Activated naive CD4-positive, alpha-beta T cell treated with anti-CD3 and anti-CD28 coated beads, Interleukin-2, amount 50 U/mL, for 24 hours (primary cell): ENCODE results near the gene MRAP2.
"Not testable (repeated sequence)": the region's sequence is repeated elsewhere in the genome, so short reads cannot be mapped to it uniquely, and the experiment has no call there.

ENCODE experiments used
- H3K27ac Mint-ChIP-seq: one replicate; pipeline ENCODE4 v1.8.0; 2021; ENCODE audit warnings: mild to moderate bottlenecking, mixed read lengths
- H3K27me3 Mint-ChIP-seq: one replicate; pipeline ENCODE4 v1.8.0; 2021; ENCODE audit warnings: mixed read lengths
- H3K36me3 Mint-ChIP-seq: one replicate; pipeline ENCODE4 v1.8.0; 2021; ENCODE audit warnings: mixed read lengths
- H3K4me1 Mint-ChIP-seq: one replicate; pipeline ENCODE4 v1.8.0; 2021; ENCODE audit warnings: mixed read lengths
- H3K4me3 Mint-ChIP-seq: one replicate; pipeline ENCODE4 v1.8.0; 2021; ENCODE audit warnings: mild to moderate bottlenecking, mixed read lengths
- H3K9me3 Mint-ChIP-seq: one replicate; pipeline ENCODE4 v1.8.0; 2021; ENCODE audit warnings: mixed read lengths

MRAP2 gene

DNA sequence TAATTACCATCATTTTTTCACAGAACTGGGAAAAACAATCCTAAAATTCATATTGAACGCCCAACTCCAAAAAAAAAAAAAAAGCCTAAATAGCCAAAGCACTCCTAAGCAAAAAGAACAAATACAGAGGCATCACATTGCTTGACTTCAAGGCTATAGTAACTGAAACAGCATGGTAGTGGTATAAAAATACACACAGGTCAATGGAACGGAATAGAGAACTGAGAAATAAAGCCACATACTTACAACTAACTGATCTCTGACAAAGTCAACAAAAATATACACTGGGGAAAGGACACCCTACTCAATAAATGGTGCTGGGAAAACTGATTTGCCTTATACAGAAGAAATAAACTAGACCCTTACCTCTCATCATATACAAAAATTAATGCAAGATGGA lies 89.6 kb downstream of the MRAP2 start:
- no peak overlapping the region for H3K27ac Mint-ChIP-seq
- H3K27me3 Mint-ChIP-seq: no peaks in the 10 kb centered on the region
- H3K9me3 Mint-ChIP-seq: peaks cover 9% of the 10 kb centered on the region
- H3K4me3 Mint-ChIP-seq: no peak overlapping the region
- H3K36me3 Mint-ChIP-seq: peaks cover 33% of the 10 kb centered on the region
- no peaks in the 10 kb centered on the region for H3K4me1 Mint-ChIP-seq

GRCh38 chr6:84129588-84129987 lies 96.0 kb downstream of the MRAP2 start:
- not testable (repeated sequence) for H3K27me3 Mint-ChIP-seq, H3K27ac Mint-ChIP-seq, H3K4me3 Mint-ChIP-seq, H3K9me3 Mint-ChIP-seq, H3K4me1 Mint-ChIP-seq
- peaks cover 24% of the 10 kb centered on the region for H3K36me3 Mint-ChIP-seq

DNA sequence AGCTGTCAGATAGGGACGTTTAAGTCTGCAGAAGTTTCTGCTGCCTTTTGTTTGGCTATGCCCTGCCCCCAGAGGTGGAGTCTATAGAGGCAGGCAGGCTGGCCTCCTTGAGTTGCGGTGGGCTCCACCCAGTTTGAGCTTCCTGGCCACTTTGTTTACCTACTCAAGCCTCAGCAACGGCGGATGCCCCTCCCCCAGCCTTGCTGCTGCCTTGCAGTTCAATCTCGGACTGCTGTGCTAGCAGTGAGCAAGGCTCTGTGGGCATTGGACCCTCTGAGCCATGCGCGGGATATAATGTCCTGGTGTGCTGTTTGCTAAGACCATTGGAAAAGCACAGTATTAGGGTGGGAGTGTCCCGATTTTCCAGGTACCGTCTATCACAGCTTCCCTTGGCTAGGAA lies 99.8 kb downstream of the MRAP2 start:
- not testable (repeated sequence) for H3K27me3 Mint-ChIP-seq, H3K9me3 Mint-ChIP-seq, H3K4me3 Mint-ChIP-seq, H3K27ac Mint-ChIP-seq, H3K4me1 Mint-ChIP-seq
- peaks cover 24% of the 10 kb centered on the region for H3K36me3 Mint-ChIP-seq

GRCh38 chr6:84135291-84135690 lies 101.7 kb downstream of the MRAP2 start:
- Mint-ChIP-seq H3K4me1 (no peaks in the 10 kb centered on the region), H3K36me3 (peaks cover 32% of the 10 kb centered on the region), H3K4me3 (no peak overlapping the region), H3K27me3 (no peaks in the 10 kb centered on the region), H3K27ac (no peak overlapping the region), H3K9me3 (peaks cover 8% of the 10 kb centered on the region)

DNA sequence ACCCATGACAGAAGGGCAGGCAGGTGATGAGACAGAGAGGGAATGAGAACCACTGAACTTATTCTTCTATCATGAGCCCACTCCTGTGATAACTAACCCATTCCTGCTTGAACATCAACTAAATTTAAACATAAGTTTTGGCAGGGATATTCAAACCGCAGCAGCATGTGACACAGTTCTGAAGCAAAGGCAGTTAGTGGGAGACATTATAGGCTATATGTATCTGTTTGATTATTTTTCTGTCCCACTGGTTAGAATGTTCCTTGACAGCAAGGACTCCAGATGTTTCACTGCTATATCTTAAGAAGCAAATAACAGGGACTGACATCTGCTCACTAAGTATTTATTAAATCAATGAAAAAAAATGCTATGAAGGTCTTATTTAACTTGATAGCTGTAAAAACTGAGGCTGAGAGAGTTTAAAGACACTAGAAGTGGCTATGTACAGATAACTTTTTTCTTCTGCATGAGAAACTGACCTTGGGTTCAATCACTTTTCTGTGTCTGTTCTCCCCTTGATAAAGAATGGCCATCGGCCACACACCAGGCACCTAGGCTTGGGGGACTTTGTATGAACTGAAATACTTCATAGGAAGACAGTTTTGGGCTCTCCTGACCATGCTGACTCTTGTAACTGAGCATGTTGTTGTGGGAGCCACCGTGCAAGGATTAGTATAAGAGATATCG lies 102.9 kb downstream of the MRAP2 start:
- Mint-ChIP-seq H3K4me3 (no peak overlapping the region), H3K9me3 (no peaks in the 10 kb centered on the region), H3K36me3 (peaks cover 31% of the 10 kb centered on the region), H3K27ac (no peak overlapping the region), H3K27me3 (no peaks in the 10 kb centered on the region), H3K4me1 (no peaks in the 10 kb centered on the region)

DNA sequence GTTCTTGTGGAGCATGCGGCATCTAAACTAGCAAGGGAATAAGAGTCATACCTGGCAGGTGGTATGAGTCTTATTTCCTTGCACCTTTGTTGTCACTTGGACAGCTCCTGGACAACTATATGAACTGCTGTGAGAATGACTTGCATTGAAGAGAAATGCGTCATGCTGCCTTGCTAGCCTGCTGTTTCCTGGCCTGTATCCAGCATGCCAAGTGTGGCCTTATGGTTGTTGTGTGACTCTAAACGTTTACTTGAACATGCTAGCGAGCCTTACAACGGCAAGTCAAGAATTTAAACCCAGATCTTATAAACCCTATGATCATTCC lies 103.4 kb downstream of the MRAP2 start:
- H3K27me3 Mint-ChIP-seq: no peaks in the 10 kb centered on the region
- no peaks in the 10 kb centered on the region for H3K9me3 Mint-ChIP-seq
- no peak overlapping the region for H3K4me3 Mint-ChIP-seq
- no peak overlapping the region for H3K27ac Mint-ChIP-seq
- no peaks in the 10 kb centered on the region for H3K4me1 Mint-ChIP-seq
- H3K36me3 Mint-ChIP-seq: peaks cover 31% of the 10 kb centered on the region

- Mint-ChIP-seq H3K9me3 (no peaks in the 10 kb centered on the region), H3K36me3 (peaks cover 27% of the 10 kb centered on the region), H3K27me3 (no peaks in the 10 kb centered on the region)
These were observed 104.5 kb downstream of the MRAP2 start for GRCh38 chr6:84137989-84138575.

GRCh38 chr6:84139311-84139710 lies 105.7 kb downstream of the MRAP2 start:
- Mint-ChIP-seq H3K9me3 (no peaks in the 10 kb centered on the region), H3K27ac (no peak overlapping the region), H3K4me1 (no peaks in the 10 kb centered on the region), H3K4me3 (no peak overlapping the region), H3K36me3 (peaks cover 27% of the 10 kb centered on the region), H3K27me3 (no peaks in the 10 kb centered on the region)

More at GRCh38 chr6:84137989-84138575, 104.5 kb downstream of the MRAP2 start:
- H3K4me3 Mint-ChIP-seq: no peak overlapping the region
- H3K4me1 Mint-ChIP-seq: no peaks in the 10 kb centered on the region
- H3K27ac Mint-ChIP-seq: no peak overlapping the region
